ENCODE data around the gene ADNP2.

ADNP2 gene, protein sequence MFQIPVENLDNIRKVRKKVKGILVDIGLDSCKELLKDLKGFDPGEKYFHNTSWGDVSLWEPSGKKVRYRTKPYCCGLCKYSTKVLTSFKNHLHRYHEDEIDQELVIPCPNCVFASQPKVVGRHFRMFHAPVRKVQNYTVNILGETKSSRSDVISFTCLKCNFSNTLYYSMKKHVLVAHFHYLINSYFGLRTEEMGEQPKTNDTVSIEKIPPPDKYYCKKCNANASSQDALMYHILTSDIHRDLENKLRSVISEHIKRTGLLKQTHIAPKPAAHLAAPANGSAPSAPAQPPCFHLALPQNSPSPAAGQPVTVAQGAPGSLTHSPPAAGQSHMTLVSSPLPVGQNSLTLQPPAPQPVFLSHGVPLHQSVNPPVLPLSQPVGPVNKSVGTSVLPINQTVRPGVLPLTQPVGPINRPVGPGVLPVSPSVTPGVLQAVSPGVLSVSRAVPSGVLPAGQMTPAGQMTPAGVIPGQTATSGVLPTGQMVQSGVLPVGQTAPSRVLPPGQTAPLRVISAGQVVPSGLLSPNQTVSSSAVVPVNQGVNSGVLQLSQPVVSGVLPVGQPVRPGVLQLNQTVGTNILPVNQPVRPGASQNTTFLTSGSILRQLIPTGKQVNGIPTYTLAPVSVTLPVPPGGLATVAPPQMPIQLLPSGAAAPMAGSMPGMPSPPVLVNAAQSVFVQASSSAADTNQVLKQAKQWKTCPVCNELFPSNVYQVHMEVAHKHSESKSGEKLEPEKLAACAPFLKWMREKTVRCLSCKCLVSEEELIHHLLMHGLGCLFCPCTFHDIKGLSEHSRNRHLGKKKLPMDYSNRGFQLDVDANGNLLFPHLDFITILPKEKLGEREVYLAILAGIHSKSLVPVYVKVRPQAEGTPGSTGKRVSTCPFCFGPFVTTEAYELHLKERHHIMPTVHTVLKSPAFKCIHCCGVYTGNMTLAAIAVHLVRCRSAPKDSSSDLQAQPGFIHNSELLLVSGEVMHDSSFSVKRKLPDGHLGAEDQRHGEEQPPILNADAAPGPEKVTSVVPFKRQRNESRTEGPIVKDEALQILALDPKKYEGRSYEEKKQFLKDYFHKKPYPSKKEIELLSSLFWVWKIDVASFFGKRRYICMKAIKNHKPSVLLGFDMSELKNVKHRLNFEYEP

DNA sequence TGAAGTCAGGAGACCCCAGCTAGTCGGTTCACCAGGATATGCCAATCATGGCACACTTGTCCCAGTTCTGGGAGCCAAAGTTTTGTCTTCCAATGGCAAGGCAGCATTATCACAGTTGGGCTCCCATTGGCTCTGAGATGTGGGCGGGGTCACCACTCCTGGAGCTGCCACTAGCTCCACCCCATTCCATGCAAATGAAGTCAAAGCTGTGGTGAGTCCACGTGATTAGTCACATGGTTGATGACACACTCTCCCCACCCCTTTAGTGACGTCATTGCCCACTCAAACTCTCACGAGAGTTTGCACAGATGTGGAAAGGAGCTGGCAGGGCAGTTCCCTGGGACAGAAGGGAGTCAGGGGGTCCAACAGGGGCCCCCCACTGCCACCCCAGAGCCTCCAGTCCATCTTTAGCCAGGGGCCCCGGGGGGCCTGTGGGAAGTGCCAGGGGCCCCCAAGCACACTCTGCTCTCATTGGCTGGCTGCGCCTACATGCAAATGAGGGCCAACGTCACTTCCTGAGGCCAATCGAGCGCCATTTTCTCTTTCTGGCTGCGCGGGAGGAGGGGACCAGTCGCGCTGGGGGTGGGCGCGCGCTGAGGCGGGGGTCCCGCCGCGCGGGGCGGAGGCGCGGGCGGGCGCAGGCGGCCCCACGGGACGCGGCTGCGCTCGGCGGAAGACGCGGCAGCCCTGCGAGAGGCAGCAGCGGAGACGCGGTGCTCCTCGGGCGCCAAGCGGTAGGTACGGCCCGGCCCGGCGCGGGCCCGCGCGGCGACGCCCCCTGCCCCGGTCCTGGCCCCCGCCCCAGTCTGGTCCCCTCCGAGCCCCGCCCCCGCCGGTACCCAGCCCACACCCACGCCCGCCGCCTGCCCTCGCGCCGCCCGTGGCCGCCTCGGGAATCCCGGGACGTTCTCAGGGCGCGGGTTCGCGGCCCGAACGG, at the start of gene ADNP2:
TSS of gene ADNP2 (plus strand) at position 524 of the 937 bp plus-strand sequence. CDS start 8,281 bp downstream, outside the sequence.
- DNase-seq (ENCODE audit: low spot score), result peak; percentile 87

DNA sequence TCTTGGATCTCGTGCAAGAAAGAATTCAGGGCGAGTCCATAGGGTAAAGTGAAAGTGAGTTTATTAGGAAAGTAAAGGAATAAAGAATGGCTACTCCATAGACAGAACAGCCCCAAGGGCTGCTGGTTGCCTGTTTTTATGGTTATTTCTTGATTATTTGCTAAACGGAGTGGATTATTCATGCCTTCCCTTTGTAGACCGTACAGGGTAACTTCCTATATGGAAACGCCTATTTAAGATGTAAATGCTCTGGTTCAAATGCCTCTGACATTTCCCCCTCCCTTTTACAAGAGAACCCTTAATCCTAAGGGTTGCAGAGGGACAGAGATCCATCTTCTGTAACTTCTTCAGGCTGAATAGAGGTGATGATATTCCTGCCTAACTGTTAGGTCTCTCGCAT, 49.1 kb upstream of the ADNP2 start:
- no peak for DNase-seq (ENCODE audit: low spot score)

DNA sequence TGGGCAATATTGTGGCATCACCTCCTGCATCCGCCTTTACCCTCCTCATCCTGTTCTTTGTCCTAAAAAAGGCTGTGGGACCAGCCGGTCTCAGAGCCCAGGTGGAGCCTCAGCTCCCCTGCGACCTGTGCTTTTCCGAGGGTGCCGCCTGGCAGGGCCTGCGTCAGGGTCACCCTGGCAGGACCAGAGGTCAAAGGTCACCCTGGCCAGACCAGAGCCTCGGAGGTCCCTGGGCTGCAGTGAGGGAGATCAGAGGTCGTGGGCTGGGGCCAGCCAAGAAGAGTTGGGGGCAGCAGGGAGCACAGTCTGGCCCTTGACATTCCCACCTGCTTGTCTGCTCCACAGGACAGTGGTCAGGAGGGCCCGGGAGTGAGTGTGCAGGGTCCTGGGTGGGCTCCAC, 43.4 kb upstream of the ADNP2 start:
- DNase-seq (ENCODE audit: low spot score), result no peak

DNA sequence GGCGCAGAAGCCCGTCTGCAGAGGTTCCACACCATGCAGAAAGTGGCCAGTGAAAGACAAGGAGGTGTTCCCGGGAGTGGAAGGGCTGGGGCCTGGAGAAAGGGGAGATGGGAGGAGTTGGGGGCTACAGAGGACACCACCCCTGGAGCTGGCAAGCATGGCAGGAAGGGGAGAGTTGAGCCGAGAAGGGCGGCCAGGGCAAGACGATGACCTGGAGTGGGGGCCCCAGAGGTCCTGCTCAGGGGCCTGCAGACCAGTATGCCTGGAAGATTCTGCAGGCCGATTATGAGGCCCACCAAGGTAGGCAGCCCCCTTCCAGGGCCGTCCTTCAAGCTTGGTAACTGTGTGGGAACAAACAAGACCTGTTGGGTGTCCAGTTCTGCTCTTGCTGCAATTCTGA, 41.7 kb upstream of the ADNP2 start:
- DNase-seq (ENCODE audit: low spot score), result no peak

DNA sequence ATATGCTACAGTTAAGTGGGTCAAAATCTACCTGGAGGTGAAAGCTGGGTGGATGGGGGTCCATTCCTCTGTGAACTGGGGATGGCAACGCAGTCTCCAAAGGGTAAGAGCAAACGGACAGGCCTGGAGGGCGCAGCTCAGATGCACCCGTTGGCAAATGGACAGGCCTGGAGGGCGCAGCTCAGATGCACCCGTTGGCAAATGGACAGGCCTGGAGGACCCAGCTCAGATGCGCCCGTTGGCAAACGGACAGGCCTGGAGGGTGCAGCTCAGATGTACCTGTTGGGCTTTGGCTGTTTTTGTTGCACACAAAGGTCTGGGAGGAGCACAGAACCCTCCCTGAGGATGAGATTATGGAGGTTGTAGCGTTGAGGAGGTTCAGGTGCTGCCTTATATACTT, 41.2 kb upstream of the ADNP2 start:
- no peak for DNase-seq (ENCODE audit: low spot score)

DNA sequence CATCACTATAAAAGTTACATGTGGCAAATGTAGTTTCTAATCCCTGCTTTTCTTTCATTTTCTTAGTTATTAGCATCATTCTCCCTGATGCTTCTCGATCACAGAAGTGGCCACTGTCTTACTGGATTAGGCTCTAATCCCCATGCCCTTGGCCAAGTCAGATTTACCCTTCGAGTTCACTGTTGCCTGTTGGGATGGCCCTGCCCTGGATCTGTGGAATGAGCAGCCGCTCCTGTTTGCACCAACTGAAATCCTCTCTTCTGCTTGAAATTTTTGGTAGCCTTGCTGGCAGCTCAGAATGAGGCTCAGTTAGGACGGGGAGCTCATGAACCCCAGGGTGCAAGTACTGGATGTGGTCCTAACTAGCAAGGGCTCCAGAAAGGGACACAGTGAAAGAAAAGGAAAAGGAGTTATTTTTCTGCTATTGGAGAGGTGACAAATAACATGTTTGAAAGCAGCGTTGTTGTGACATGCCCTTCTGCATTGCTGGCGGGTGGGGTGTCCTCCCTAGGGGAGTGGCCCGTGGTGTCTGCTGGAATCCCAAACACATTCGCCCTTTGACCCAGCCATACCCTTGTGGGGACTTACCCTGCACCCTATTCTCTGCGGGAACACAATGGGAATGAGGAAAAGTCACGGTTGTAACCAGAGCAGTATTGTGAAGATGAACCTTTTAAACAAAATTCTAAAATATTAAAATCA, 40.3 kb upstream of the ADNP2 start:
- no peak for DNase-seq (ENCODE audit: low spot score)

DNA sequence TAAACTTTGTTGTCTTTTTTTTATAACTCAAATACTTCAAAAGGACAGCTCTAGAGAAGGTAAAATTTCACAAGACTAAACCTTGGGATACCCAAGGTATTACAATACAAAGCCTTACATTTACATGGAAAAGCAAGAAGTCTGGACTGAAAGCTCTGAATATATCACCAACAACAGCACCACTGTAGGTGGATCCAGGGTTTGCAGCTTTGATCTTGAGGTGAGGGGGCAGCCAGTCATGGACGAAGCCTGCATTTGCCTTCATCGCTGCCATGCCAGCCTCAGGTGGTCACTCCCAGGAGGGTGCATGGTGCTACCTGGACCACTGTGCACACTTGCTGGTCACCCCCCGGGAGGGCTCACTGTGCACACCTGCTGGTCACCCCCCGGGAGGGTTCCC, 38.2 kb upstream of the ADNP2 start:
- no peak for DNase-seq (ENCODE audit: low spot score)

DNA sequence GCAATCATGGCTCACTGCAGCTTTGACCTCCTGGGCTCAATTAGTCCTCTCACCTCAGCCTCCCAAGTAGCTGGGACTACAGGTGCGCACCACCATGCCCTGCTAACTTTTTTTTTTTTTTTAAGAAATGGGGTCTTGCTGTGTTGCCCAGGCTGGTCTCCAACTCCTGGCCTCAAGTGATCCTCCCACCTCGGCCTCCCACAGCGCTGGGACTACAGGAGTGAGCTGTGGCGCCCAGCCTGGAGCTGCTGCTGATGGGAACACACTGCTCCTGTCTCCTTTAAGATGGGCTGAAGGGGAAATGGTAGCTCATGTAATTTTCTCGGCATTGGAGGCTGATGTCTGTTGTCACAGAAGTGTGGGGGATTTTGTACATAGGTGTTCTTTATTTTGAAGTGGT, 34.9 kb upstream of the ADNP2 start:
- DNase-seq (ENCODE audit: low spot score), result no peak

DNA sequence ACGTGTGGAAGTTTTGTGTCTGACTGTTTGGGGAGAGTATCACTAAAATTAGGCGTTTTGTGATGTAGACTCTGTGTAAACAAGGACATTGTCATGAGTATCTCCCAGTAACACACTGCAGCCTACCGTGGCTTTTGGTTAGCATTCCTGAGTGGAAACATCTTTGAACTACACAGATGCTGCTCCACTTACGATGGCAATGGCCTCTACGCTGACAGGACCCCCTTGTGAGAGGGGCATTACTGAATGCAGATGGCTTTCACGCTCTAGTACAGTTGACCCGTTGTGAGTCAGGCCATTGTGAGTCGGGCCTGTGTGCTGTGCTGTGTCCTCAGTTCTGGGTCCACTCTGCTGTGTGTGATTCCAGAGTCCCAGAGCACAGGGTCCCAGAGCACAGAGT, 34.4 kb upstream of the ADNP2 start:
- DNase-seq (ENCODE audit: low spot score), result no peak

DNA sequence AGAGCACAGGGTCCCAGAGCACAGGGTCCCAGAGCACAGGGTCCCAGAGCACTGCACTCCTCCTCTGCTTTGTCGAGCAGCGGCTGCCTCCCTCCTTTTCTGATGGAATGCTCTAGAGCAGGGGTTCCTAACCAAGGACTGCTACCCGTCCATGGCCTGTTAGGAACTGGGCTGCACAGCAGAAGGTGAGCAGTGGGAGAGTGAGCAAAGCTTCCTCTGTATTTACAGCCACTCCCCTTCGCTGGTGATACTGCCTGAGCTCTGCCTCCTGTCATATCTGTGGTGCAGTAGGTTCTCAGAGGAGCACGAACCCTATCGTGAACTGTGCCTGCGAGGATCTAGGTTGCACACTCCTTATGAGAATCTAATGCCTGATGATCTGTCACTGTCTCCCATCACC, 33.1 kb upstream of the ADNP2 start:
- DNase-seq (ENCODE audit: low spot score), result no peak

DNA sequence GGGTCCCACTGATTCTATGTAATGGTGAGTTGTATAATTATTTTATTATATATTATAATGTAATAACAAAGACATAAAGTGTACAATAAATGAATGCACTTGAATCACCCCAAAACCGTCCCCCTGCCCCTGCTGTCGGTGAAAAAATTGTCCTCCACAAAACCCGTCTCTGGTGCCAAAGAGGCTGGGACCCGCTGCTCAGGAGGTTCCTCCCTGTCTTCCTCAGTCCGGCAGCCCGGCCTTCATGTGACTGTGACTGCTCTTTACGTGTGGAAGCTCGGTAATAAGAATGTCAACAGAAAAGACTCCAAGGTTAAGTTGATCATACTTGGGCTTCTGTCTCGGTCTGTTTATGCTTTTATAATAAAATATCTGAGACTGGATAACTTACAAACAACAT, 32.7 kb upstream of the ADNP2 start:
- no peak for DNase-seq (ENCODE audit: low spot score)

DNA sequence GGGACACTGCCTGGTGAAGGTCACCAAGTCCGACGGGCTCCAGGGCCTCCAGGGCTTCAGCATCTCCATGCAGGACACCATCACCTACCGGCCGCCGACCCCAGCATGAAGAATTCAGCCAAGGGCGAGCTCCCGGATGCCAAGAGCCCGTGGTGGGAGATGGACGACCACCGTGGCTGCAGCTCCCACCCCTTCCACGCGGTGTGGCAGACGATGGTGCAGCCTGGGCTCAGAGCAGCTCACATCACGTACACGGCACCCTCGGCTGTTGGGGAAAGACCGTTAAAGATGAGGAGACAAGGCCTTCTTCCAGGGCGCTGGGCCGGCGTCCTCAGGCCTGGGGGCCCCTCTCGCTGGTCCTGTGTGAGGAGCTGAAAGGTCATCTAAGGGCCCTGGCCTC, 31.2 kb upstream of the ADNP2 start:
- DNase-seq (ENCODE audit: low spot score), result no peak

DNA sequence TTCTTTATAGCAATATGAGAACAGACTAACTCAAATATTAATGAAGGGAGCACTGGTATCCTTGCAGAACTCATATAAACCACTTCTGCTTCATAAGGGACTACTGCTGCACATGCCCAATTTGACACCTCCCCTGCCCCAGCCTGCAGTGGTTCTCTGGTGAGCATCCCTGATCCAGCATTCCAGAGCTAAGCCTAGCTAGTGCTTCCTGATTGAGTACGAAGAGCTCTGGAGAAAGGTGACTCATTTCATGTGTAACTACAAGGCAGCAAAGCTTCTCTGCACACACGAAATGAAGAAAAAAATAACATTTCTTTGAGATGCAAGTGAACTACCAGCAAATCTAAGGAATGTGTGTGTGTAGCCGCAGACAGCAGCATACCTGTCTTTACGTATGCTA, 22.8 kb upstream of the ADNP2 start:
- no peak for DNase-seq (ENCODE audit: low spot score)

DNA sequence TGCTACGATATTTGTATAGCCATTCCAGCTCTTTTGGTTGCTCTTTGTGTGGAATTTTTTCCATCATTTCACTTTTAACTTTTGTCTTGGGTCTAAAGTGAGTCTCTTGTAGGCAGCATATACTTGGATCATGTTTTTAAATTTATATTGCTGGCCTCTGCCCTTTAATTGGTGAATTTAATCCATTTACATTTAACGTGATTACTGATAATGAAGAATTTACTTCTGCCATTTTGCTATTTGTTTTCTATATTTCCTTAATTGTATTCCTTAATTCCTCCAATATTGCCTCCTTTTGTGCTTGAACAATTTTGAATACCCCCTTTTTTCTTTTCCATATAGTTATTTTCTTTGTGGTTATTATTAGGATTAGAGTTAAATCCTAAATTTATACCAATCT, 21.0 kb upstream of the ADNP2 start:
- DNase-seq (ENCODE audit: low spot score), result no peak

DNA sequence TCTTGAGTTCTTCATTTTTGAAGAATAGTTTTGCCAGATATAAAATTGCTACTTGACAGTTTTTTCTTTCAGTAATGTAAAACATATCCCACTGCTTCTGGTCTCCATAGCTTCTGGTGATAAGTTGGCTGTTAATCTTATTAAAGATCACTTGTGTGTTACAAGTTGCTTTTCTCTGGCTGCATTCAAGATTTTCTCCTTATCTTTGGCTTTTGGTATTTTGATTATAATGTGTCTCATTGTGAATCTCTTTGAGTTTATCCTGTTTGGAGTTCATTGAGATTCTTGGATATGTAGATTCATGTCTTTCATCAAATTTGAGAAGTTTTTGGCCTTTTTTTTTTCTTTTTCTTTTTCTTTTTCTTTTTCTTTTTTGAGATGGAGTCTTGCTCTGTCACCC, 20.2 kb upstream of the ADNP2 start:
- no peak for DNase-seq (ENCODE audit: low spot score)

DNA sequence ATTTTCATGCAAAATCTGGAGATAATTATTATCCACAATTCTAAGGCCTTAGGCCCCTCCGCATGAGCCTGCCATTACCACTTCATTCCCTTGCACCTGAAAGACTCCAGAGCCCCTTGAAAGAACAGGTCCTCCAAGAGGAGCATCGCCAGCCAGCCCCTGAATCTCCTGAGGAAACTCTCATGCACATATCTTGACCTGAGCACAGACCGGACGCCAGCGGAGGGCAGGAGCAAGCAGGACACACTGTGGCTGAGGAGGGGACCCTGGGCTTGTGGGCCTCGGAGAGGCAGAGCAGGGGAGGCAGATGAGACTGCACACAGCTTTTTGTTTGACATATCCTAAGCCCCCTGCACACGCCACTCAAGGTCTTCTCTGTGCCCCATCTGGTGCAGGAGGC, 13.6 kb upstream of the ADNP2 start:
- no peak for DNase-seq (ENCODE audit: low spot score)

DNA sequence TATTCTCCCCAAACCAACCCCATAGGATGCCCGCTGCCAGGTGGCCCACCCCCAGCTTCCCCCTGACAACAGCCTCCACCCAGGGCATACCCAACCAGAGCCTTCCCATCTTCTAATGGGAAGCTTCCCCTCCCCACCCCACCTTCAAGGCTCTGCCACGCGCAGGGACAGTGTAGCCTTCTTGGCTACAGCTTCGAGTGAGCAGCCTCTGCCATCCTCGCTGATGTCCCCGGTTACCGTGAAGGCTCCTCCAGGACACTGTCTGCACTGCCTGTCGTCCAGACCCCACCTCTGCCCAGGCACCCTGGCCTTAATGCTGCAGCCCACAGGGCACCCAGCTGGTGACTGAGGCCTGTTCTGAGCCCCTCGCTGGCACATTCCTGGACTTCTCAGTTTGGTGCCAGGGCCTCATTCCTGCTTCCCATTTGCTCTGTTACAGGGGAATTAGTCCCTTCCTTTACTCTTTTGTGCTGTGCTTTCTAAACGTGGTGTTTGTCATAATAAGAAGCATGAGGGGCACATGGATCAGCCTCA, 13.0 kb upstream of the ADNP2 start:
- DNase-seq (ENCODE audit: low spot score), result no peak

DNA sequence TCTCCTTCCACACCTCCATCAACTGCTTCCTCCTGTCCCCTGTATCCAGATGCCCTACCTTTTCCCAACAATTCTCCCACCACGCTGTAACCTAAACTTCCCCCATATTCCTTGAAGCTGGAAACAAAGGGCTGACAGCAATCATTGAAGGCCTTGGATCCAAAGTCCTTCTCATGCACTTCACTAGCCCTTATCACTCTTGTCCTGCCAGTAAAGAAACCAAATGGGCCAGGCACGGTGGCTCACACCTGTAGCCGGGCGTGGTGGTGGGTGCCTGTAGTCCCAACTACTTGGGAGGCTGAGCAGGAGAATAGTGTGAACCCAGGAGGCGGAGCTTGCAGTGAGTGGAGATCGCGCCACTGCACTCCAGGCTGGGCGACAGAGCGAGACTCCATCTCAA, 11.9 kb upstream of the ADNP2 start:
- DNase-seq (ENCODE audit: low spot score), result no peak

DNA sequence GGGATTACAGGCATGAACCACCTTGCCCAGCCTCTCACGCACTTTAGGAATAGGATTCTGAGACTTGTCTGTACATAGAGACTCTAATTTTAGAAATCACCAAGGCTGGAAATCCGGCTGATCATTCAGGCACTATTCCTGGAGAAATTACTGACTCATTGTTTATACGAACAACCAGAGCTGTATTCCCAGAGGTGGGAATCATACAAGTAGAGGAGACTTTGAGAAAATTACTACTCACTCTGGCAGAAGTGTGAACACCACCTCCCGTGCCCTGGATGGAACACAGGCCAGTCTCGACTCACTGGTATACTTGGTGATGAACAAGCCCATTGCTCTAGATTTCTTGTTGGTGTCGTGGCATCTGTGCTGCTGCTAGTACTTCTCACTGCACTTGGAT, 5.8 kb upstream of the ADNP2 start:
- DNase-seq (ENCODE audit: low spot score), result no peak

DNA sequence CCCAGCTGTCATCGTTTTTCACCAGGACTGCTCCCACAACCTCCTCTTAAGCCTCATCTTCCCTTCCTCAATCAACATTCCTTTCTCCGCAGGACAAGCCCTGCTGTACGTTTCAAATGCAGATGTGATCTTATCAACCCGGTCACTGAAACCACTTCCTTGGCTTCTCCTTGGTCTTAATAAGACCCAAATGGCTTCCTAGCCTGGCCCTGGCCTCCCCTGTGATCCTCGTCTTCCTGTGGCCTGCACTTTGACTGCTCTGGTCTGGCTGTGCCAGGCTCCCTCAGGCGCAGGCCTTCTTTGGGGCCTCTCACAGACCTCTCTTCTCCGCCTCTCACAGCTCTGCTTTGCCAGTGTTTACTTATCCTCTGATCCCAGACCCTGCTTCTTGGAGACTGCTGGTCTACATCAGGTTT, 4.7 kb upstream of the ADNP2 start:
- DNase-seq (ENCODE audit: low spot score), result no peak
